Suprapubic skin (tissue), 4 donors: ENCODE measurements around the gene MROH2A.

Source experiments
- EP300 ChIP-seq: sonication (generic); formaldehyde crosslinking; IDR thresholded peaks from one replicate; pipeline ENCODE4 v1.6.1; 2017; ENCODE audit warnings: antibody characterized with exemption
- POLR2A ChIP-seq, 2 donors: fragments of 450-650 bp; IDR thresholded peaks; one replicate each; pipeline ENCODE4 v1.6.1; 2017; ENCODE audit warnings: antibody characterized with exemption in 2 of 2, mild to moderate bottlenecking in 2 of 2, moderate library complexity in 2 of 2
- POLR2AphosphoS5 ChIP-seq, 3 donors: sonication (generic); formaldehyde crosslinking; IDR thresholded peaks; one replicate each; pipeline ENCODE4 v1.6.1; 2017; ENCODE audit warnings: antibody characterized with exemption in 3 of 3
- TF ChIP-seq, protein P1 (sequence below), 2 donors: fragments of 200-600 bp in 1 of 2; fragments of 450-650 bp in 1 of 2; sonication (generic) in 1 of 2; IDR thresholded peaks; one replicate each; pipeline ENCODE4 v1.5.1; 2016 to 2019; ENCODE audit warnings: antibody characterized with exemption in 2 of 2, mild to moderate bottlenecking in 1 of 2, moderate library complexity in 1 of 2

- TF ChIP-seq, protein P1, sequence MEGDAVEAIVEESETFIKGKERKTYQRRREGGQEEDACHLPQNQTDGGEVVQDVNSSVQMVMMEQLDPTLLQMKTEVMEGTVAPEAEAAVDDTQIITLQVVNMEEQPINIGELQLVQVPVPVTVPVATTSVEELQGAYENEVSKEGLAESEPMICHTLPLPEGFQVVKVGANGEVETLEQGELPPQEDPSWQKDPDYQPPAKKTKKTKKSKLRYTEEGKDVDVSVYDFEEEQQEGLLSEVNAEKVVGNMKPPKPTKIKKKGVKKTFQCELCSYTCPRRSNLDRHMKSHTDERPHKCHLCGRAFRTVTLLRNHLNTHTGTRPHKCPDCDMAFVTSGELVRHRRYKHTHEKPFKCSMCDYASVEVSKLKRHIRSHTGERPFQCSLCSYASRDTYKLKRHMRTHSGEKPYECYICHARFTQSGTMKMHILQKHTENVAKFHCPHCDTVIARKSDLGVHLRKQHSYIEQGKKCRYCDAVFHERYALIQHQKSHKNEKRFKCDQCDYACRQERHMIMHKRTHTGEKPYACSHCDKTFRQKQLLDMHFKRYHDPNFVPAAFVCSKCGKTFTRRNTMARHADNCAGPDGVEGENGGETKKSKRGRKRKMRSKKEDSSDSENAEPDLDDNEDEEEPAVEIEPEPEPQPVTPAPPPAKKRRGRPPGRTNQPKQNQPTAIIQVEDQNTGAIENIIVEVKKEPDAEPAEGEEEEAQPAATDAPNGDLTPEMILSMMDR (IDR thresholded peaks at IDR 0.05), result no peak
- TF ChIP-seq POLR2AphosphoS5 (IDR thresholded peaks at IDR 0.05) (no peak), POLR2A (IDR thresholded peaks at IDR 0.05) (no peak), EP300 (no peak)
These were observed 2.6 kb downstream of the MROH2A start for GRCh38 chr2:233780771-233781170.
